Measurements from ENCODE around the gene PRELID1.

DNA sequence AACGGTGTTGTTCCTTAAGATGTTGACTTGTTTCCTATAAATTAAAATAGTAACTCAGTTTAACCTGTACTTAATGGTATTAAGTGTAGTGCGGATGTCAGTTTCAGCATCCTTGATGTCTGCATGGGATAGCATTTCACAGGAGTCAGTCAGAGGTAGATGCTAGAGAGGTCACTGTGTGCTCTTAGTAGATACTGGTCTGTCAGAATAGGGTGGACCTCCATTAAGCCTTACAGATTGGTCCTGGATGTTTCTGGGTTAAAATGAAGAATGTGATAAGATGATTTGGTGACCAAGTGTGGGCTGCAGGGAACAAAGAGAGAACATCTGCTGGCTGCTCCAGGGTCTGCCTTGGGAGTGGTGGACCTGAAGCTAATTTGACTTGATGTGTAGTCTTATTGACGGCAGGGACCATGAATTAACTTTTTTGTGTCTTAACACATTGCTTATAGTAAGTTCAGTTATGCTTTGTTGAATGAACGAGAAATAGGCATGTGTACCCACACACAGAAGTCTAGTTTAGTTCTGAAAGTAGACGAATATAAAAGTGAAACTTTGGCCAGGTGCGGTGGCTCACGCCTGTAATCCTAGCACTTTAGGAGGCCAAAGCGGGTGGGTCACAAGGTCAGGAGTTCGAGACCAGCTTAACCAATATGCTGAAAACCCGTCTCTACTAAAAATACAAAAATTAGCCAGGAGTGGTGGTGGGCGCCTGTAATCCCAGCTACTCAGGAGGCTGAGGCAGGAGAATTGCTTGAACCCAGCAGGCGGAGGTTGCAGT, 12.6 kb upstream of the PRELID1 start:
- TF ChIP-seq, protein P1, sequence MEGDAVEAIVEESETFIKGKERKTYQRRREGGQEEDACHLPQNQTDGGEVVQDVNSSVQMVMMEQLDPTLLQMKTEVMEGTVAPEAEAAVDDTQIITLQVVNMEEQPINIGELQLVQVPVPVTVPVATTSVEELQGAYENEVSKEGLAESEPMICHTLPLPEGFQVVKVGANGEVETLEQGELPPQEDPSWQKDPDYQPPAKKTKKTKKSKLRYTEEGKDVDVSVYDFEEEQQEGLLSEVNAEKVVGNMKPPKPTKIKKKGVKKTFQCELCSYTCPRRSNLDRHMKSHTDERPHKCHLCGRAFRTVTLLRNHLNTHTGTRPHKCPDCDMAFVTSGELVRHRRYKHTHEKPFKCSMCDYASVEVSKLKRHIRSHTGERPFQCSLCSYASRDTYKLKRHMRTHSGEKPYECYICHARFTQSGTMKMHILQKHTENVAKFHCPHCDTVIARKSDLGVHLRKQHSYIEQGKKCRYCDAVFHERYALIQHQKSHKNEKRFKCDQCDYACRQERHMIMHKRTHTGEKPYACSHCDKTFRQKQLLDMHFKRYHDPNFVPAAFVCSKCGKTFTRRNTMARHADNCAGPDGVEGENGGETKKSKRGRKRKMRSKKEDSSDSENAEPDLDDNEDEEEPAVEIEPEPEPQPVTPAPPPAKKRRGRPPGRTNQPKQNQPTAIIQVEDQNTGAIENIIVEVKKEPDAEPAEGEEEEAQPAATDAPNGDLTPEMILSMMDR (IDR thresholded peaks at IDR 0.05) = no peak
- TF ChIP-seq POLR2AphosphoS5 (IDR thresholded peaks at IDR 0.05; ENCODE audit: low read depth, low read length) (no peak), SIN3A (IDR thresholded peaks at IDR 0.05; ENCODE audit: borderline replicate concordance, insufficient read depth, low read depth, low read length) (no peak)

Data from Panc1 (cell line).